AG04449 (cell line): ENCODE data around the gene NAT14.
A peak's percentile ranks its signal among the peaks of the same experiment; 100 is the strongest.

Experiments used
- CTCF ChIA-PET: fragments of 350-600 bp; formaldehyde crosslinking; extraction: SDS; loops from one replicate; lab custom pipeline; 2021; ENCODE audit warnings: antibody characterized with exemption; lab: Yijun Ruan, JAX
- POLR2A ChIA-PET: fragments of 400-600, 350-600 bp; formaldehyde crosslinking; extraction: SDS; loops from one replicate; lab custom pipeline; 2020; ENCODE audit warnings: antibody characterized with exemption, inconsistent platforms; lab: Yijun Ruan, JAX
- DNase-seq: peaks from one replicate; pipeline ENCODE4 v3.0.0-alpha.2; 2010; ENCODE audit warnings: low read depth, low spot score
- H3K4me3 ChIP-seq: 2 replicates; pipeline ENCODE4 v1.5.1; 2011; ENCODE audit warnings: low read depth, mild to moderate bottlenecking, control low read depth, low read length
- TF ChIP-seq, protein P1 (sequence below): IDR thresholded peaks from one replicate; pipeline ENCODE4 v1.5.1; 2011; ENCODE audit warnings: mild to moderate bottlenecking, moderate library complexity, low read length, control low read depth, inconsistent platforms; ENCODE audit not compliant: insufficient read depth; ENCODE audit errors: missing control alignments

Gene NAT14

DNA sequence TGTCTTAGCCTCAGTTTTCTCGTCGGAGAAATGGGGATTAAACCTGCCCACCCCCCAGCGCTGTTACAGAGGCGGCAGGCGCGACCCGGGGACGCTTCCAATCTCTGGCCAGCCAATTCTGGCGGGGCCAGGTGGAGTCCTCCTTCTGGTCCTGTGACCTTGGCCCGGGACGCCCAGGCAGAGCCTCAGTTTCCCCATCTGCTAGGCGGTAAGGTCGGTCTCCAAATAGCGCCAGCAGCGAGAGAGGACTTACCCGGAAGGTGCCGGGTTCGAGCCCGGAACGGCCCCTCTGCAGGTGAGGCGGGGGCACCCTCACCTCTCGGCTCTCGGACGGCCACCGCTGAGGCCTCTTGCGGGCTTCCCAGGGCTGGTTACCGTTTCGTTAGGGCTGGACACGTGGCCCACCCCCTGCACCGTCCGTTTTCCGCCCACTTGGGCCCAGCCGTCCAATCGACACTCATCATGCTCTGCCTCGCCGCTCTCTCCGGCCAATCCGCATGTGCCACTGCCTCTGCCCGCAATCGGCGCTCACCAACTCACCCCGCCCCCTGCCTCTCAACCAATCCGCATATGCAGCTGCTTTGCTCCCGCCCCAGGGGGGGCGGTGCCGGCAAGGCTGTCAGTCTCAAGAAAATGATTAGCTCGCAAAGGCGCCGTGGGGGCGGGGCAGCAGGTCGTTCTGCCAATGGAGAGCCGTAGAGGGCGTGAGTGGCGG lies 23.6 kb upstream of the NAT14 start, which contains the start of gene ISOC2:
Gene ISOC2, minus strand, starts transcription at position 384 of the 715 bp plus-strand sequence. CDS start 5,156 bp downstream, outside the sequence.
- ChIA-PET POLR2A (interaction anchor here (0.7 to 1.0 kb wide), 6 partner anchors 10 to 71 kb away, joined by 3 to 9 read pairs (median 4); partner anchors contain the start of genes UBE2S and ZNF628), CTCF (interaction anchor here (0.9 to 1.5 kb wide), 3 partner anchors 9 to 164 kb away, joined by 3 to 4 read pairs (median 3); no protein-coding TSS in a partner anchor)
- peak; percentile 98 for DNase-seq
- TF ChIP-seq, protein P1, sequence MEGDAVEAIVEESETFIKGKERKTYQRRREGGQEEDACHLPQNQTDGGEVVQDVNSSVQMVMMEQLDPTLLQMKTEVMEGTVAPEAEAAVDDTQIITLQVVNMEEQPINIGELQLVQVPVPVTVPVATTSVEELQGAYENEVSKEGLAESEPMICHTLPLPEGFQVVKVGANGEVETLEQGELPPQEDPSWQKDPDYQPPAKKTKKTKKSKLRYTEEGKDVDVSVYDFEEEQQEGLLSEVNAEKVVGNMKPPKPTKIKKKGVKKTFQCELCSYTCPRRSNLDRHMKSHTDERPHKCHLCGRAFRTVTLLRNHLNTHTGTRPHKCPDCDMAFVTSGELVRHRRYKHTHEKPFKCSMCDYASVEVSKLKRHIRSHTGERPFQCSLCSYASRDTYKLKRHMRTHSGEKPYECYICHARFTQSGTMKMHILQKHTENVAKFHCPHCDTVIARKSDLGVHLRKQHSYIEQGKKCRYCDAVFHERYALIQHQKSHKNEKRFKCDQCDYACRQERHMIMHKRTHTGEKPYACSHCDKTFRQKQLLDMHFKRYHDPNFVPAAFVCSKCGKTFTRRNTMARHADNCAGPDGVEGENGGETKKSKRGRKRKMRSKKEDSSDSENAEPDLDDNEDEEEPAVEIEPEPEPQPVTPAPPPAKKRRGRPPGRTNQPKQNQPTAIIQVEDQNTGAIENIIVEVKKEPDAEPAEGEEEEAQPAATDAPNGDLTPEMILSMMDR: no peak
- H3K4me3 ChIP-seq: peak within 1 kb of the TSS; percentile 98

DNA sequence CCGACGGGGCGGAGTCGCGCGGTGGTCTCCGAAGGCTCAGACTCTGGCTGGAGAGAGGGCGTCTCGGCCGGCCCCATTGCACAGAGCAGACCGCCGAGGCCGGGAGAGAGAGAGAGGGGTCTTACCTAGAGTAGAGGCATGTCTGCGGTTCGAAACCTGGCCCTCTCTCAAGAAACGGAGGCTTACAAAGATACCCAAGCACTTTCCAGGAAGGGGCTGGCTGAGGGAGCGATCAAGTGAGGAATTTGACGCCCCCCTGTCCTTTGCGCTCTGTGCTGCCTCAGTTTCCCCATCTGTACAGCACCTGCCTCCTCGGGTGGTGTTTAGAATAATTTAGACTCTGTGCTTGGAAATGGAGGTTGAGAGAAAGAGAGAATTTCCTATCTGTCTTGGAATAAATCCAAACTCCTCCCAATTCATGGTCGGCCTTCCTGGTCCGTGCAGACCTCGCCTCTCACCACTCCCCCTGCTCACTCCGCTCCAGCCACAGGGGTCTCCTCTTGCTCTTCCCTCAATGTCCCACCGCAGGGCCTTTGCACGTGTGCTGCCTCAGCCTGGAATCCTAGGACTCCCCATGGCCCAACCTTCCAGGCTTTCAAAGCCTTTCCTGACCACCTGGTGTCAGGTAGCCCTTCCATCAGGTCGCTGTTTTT lies 22.9 kb upstream of the NAT14 start:
- ChIA-PET CTCF (interaction anchor here (0.9 to 1.5 kb wide), 3 partner anchors 9 to 42 kb away, joined by 3 to 11 read pairs (median 4); no protein-coding TSS in a partner anchor), POLR2A (interaction anchor here (0.7 to 1.0 kb wide), 6 partner anchors 9 to 72 kb away, joined by 3 to 9 read pairs (median 4); partner anchors contain the start of genes UBE2S and ZNF628)
- DNase-seq: no peak
- TF ChIP-seq, protein P1: no peak
- H3K4me3 ChIP-seq: peak overlapping the region; percentile 66

DNA sequence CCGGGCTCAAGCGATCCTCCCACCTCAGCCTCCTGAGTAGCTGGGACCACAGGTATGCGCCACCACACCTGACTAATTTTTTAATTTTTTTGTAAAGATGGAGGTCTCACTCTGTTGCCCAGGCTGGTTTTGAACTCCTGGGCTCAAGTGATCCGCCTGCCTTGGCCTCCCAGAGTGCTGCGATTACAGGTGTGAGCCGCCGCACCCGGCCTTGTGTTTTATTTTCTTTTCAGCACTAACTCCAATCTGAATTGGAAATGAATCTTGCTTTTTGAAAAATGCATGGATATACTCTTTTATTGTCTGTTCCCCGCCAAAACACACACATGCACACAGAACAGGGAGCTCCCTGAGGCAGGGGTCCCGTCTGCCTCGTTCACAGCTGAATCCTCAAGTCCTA lies 22.3 kb upstream of the NAT14 start:
- no peak overlapping the region for H3K4me3 ChIP-seq
- POLR2A ChIA-PET: no interaction called here
- DNase-seq: no peak
- TF ChIP-seq, protein P1: no peak
- CTCF ChIA-PET: interaction anchor here (1.4 to 1.5 kb wide), 2 partner anchors 8 to 41 kb away, joined by 3 to 11 read pairs; no protein-coding TSS in a partner anchor

DNA sequence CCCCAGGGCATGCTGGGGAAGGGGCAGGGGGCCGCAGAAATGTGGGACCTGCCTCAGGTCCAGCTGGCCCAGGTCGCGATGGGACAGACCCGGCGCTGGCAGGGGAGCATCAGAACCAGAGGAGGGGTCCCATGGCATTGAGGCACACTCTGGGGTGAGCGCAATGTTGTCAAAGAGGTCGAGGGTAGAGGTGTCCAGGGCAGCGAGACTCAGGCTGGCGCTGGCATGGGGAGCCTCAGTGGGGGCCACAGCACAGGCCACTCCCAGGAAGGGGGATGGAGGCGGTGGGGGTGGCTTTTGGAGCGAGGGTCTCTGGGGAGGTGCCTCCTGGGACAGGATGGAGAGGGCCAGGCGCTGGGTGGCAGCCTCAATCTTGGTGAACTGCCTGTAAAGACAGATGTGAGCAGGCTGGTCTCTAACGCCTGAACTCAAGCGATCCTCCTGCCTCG lies 21.4 kb upstream of the NAT14 start:
- ChIA-PET POLR2A (no interaction called here), CTCF (interaction anchor here (1.4 kb wide), 1 partner anchor 40 kb away, joined by 11 read pairs; no protein-coding TSS in a partner anchor)
- H3K4me3 ChIP-seq: no peak overlapping the region
- TF ChIP-seq, protein P1: no peak
- no peak for DNase-seq

DNA sequence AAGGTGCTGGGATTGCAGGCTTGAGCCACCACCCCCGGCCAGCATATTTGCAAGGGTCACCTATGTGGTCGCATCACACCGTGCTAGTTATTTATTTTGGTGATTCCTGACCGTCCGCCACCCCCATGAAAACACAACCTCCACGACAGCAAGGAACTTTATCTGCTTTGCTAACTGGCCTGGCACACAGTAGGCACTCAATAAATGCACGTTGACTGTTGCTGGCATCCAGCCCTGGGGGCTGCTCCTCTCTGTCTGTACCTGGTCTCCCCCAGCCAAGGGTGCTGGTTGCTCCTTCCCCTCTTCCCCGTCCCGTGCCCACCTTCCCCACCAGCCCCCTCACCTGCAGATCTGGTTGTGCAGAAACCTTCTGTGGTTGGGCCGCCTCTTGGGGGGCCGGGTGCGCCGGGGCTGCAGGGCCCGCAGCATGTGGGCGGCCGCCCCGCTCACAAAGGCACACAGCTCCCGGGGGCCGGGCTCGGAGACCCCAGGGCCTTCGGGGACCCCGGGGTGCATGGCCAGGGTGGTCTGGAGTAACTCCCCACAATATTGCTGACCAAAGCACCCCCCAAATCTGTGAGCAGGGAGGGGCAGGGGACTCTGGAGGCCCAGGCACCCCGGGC lies 20.8 kb upstream of the NAT14 start:
- no peak overlapping the region for H3K4me3 ChIP-seq
- TF ChIP-seq, protein P1: no peak
- no peak for DNase-seq
- ChIA-PET POLR2A (no interaction called here), CTCF (no interaction called here)
